SU-DHL-6 (cell line): ENCODE measurements around the gene LIN28A.

Experiments used
- CTCF ChIP-seq: fragments of 200-600 bp; sonication (generic); IDR thresholded peaks from one replicate; pipeline ENCODE4 v1.5.1; 2017; ENCODE audit warnings: antibody characterized with exemption, mild to moderate bottlenecking, low read length, moderate library complexity; ENCODE audit not compliant: insufficient read depth, poor library complexity, severe bottlenecking
- EZH2phosphoT487 ChIP-seq: fragments of 200-600 bp; sonication (generic), shearing (Covaris generic); conservative IDR thresholded peaks from 2 replicates; pipeline ENCODE4 v1.6.1; 2018; ENCODE audit warnings: mild to moderate bottlenecking, antibody characterized with exemption, low read length, moderate library complexity, mixed read lengths

- TF ChIP-seq CTCF (no peak), EZH2phosphoT487 (no peak)
Measured at GRCh38 chr1:26478988-26479387, 68.4 kb downstream of the LIN28A start.
